HepG2 (cell line): ENCODE results near the gene BTG1. TPM values are rescaled to one million over a fixed set of nuclear protein-coding genes. Genes with fewer than 3 reads are reported as not detected.

Experiments used
- ATAC-seq: fragments of 200-7000 bp; cut with Tn5 transposase; 3 replicates; pipeline ENCODE4 v1.9.1; 2020; ENCODE audit warnings: mild to moderate bottlenecking, moderate library complexity
- BruUV-seq: library from RNA; stranded (reverse); fragments of 400-500 nt; replicated peaks from 2 replicates; lab custom pipeline; 2021; lab: Mats Ljungman, UMichigan
- CTCF ChIA-PET: fragments of 300-600 bp; formaldehyde crosslinking; extraction: SDS; loops from one replicate; lab custom pipeline; 2021; ENCODE audit warnings: low total read pairs, inconsistent platforms, low intra/inter-chr PET ratio; lab: Yijun Ruan, JAX
- POLR2A ChIA-PET: fragments of 350-600 bp; sonication (Branson Sonifier 250); formaldehyde crosslinking; loops from one replicate; lab custom pipeline; 2020; ENCODE audit warnings: antibody characterized with exemption, inconsistent platforms; lab: Yijun Ruan, JAX
- DNase-seq: peaks from one replicate; pipeline ENCODE4 v3.0.0-alpha.2; 2015; ENCODE audit warnings: low spot score
- FAIRE-seq: peaks from 3 replicates; lab custom pipeline; 2011; peaks lifted over from hg19 to GRCh38; lab: Jason Lieb, UNC
- H2AFZ ChIP-seq: one replicate; pipeline ENCODE4 v1.6.1; 2011; ENCODE audit warnings: low read length, inconsistent platforms
- H3K27ac ChIP-seq: fragments of 300-600 bp; 3 replicates; pipeline ENCODE4 v1.8.0; 2011; ENCODE audit warnings: mixed run types, mild to moderate bottlenecking, mixed read lengths, low read length, inconsistent platforms; ENCODE audit not compliant: insufficient read depth; ENCODE audit errors: extremely low read length
- H3K27me3 ChIP-seq, 2 experiments: fragments of 200-600 bp in 1 of 2; 2 replicates in 1 of 2; 3 replicates in 1 of 2; pipeline versions ENCODE4 v1.6.0 to v1.8.0; 2011; ENCODE audit warnings: low read length in 2 of 2, mild to moderate bottlenecking in 2 of 2, moderate library complexity in 2 of 2, inconsistent platforms in 1 of 2; ENCODE audit not compliant: insufficient read depth in 2 of 2, control insufficient read depth in 1 of 2
- H3K36me3 ChIP-seq, 2 experiments: fragments of 200-600 bp in 1 of 2; replicated peaks in 1 of 2; 2 replicates in 1 of 2; 3 replicates in 1 of 2; pipeline versions ENCODE4 v1.5.1 to v1.8.0; 2011; ENCODE audit warnings: low read length in 2 of 2, inconsistent platforms in 1 of 2; ENCODE audit not compliant: insufficient read depth in 2 of 2, control insufficient read depth in 1 of 2
- H3K4me1 ChIP-seq: 2 replicates; pipeline ENCODE4 v1.5.1; 2012; ENCODE audit warnings: low read length, inconsistent platforms; ENCODE audit not compliant: insufficient read depth
- H3K4me2 ChIP-seq: 2 replicates; pipeline ENCODE4 v1.6.0; 2011; ENCODE audit warnings: low read depth, low read length, inconsistent platforms
- H3K4me3 ChIP-seq, 3 experiments: fragments of 200-600 bp in 1 of 3; sonication (generic), shearing (Covaris generic) in 1 of 3; replicated peaks in 1 of 3; 2 replicates each; pipeline ENCODE4 v1.5.1; 2011 to 2016; ENCODE audit warnings: low read length in 3 of 3, inconsistent platforms in 2 of 3, low read depth in 2 of 3, mild to moderate bottlenecking in 2 of 3, control low read depth in 1 of 3, mixed read lengths in 1 of 3; ENCODE audit not compliant: insufficient read depth in 1 of 3
- H3K79me2 ChIP-seq: one replicate; pipeline ENCODE4 v1.6.1; 2011; ENCODE audit warnings: low read length, inconsistent platforms; ENCODE audit not compliant: insufficient read depth
- H3K9ac ChIP-seq: 2 replicates; pipeline ENCODE4 v1.6.0; 2011; ENCODE audit warnings: mild to moderate bottlenecking, low read depth, low read length, inconsistent platforms; ENCODE audit not compliant: insufficient read depth
- H3K9me3 ChIP-seq: 2 replicates; pipeline ENCODE4 v1.5.1; 2012; ENCODE audit warnings: mild to moderate bottlenecking, low read length
- H4K20me1 ChIP-seq: 2 replicates; pipeline ENCODE4 v1.6.0; 2011; ENCODE audit warnings: inconsistent platforms, mild to moderate bottlenecking, low read length, moderate library complexity; ENCODE audit not compliant: insufficient read depth
- CHD2 ChIP-seq: IDR thresholded peaks from 2 replicates; pipeline ENCODE4 v1.6.1; 2011; ENCODE audit warnings: low read depth, low read length, improper control_type of control experiment
- CREB3 ChIP-seq: sonication (generic); formaldehyde crosslinking; IDR thresholded peaks from 2 replicates; pipeline ENCODE4 v1.5.0; 2020; ENCODE audit warnings: missing genetic modification reagents
- MAZ ChIP-seq, 2 experiments: sonication (generic) in 1 of 2; formaldehyde crosslinking in 1 of 2; IDR thresholded peaks; 2 replicates each; pipeline versions ENCODE4 v1.5.0 to v1.6.1; 2012 to 2020; ENCODE audit warnings: low read depth in 2 of 2, mild to moderate bottlenecking in 2 of 2, borderline replicate concordance in 1 of 2, improper control_type of control experiment in 1 of 2, low read length in 1 of 2, missing genetic modification reagents in 1 of 2, moderate library complexity in 1 of 2
- ZNF816 ChIP-seq: sonication (generic); formaldehyde crosslinking; IDR thresholded peaks from 2 replicates; pipeline ENCODE4 v1.8.0; 2022; ENCODE audit warnings: missing genetic modification reagents, mild to moderate bottlenecking, borderline replicate concordance
- WGBS: methylation state at CpG from one replicate; pipeline ENCODE4 v1.1.6; 2017; ENCODE audit warnings: low lambda C conversion rate; 5-methylcytosine and 5-hydroxymethylcytosine counted together
- in situ Hi-C: cut with HindIII; loops from 2 replicates; pipeline ENCODE4 v1.10.0; 2017; ENCODE audit warnings: low pct_unique_long_range_greater_than_20kb; ENCODE audit not compliant: extremely low pct_ligation_motif_present
- intact Hi-C: fragments of 100-400 bp; cut with micrococcal nuclease; formaldehyde crosslinking; loops from one replicate; pipeline ENCODE4 v1.10.0; 2022; ENCODE audit not compliant: unreplicated experiment
- polyA plus RNA-seq, 8 experiments: library from polyadenylated mRNA; depleted of rRNA in 3 of 8; stranded (reverse) in 7 of 8; unstranded in 1 of 8; fragments of >200 nt; fragmentation: Illumina TruSeq in 4 of 8; extraction: Trizol in 4 of 8; gene quantifications; 2 replicates each; pipeline versions ENCODE4 v1.2.1 to v1.2.3, GENCODE V29; 2011 to 2016; ENCODE audit warnings: low read depth in 4 of 8, missing spikeins in 1 of 8, mixed read lengths in 1 of 8; ENCODE audit not compliant: insufficient read depth in 1 of 8
- total RNA-seq, 5 experiments: library from RNA; depleted of rRNA; stranded (reverse); fragments of >200 nt; fragmentation: Illumina TruSeq; extraction: Trizol; gene quantifications; 2 replicates each; pipeline ENCODE4 v1.2.3, GENCODE V29; 2016; ENCODE audit warnings: low read depth in 1 of 5

The BTG1 gene
- total and polyA plus RNA-seq, 2 of the 13 experiments (the other 11 are each of a cell fraction or from before 2014, with no cell fraction given): 7.5 to 16.7 TPM

GRCh38 chr12:92194561-92194960, 48.9 kb upstream of the BTG1 start:
- BruUV-seq: no TSS peak
- in situ Hi-C loops: no loop called here
- FAIRE-seq (no peak), ATAC-seq (no peak), DNase-seq (no peak)
- no peaks in the 10 kb centered on the region for H3K36me3 ChIP-seq
- no peaks in the 10 kb centered on the region for H3K27me3 ChIP-seq
- CTCF ChIA-PET: no interaction called here
- no peak overlapping the region for H3K9ac ChIP-seq
- H3K27ac ChIP-seq: no peak overlapping the region
- 53% methylated on average over 4 of the region's 4 CpGs for WGBS
- H3K9me3 ChIP-seq: no peaks in the 10 kb centered on the region
- POLR2A ChIA-PET: no interaction called here
- H4K20me1 ChIP-seq: no peaks in the 10 kb centered on the region
- intact Hi-C loops: no loop called here
- no peak overlapping the region for H3K4me2 ChIP-seq
- H3K4me1 ChIP-seq: no peaks in the 10 kb centered on the region
- no peak overlapping the region for H3K4me3 ChIP-seq
- TF ChIP-seq ZNF816 (CRISPR knock-in tag): no peak
- no peak for TF ChIP-seq CREB3 (CRISPR knock-in tag)
- H2AFZ ChIP-seq: no peak overlapping the region
- H3K79me2 ChIP-seq: no peaks in the 10 kb centered on the region

GRCh38 chr12:92193846-92194245, 48.2 kb upstream of the BTG1 start:
- TF ChIP-seq MAZ (IDR thresholded peaks at IDR 0.05; ENCODE audit: borderline replicate concordance, low read depth, low read length) (no peak), MAZ (CRISPR knock-in tag; IDR thresholded peaks at IDR 0.05; ENCODE audit: low read depth) (no peak), CHD2 (no peak)
- H3K27me3 ChIP-seq: no peaks in the 10 kb centered on the region
- FAIRE-seq: no peak
- no peaks in the 10 kb centered on the region for H3K36me3 ChIP-seq
- H3K9ac ChIP-seq: no peak overlapping the region
- CTCF ChIA-PET: no interaction called here
- no peaks in the 10 kb centered on the region for H3K79me2 ChIP-seq
- H4K20me1 ChIP-seq: no peaks in the 10 kb centered on the region
- no peak for DNase-seq
- H3K4me3 ChIP-seq: no peak overlapping the region
- H3K27ac ChIP-seq: no peak overlapping the region
- no TSS peak for BruUV-seq
- H3K4me1 ChIP-seq: no peaks in the 10 kb centered on the region
- in situ Hi-C loops: no loop called here
- WGBS: 47% methylated on average over 2 of the region's 2 CpGs
- H3K4me2 ChIP-seq: no peak overlapping the region
- intact Hi-C loops: no loop called here
- POLR2A ChIA-PET: no interaction called here
- H2AFZ ChIP-seq: no peak overlapping the region
- H3K9me3 ChIP-seq: no peaks in the 10 kb centered on the region
- no peak for ATAC-seq
